ENCODE results near the gene KDM5A. TPM values are rescaled to one million over a fixed set of nuclear protein-coding genes. Genes with fewer than 3 reads are reported as not detected.

KDM5A gene
- total and polyA plus RNA-seq, 2 donors (not counting 3 experiments of a cell fraction or from before 2014, with no cell fraction given) = 12.6 to 61.0 TPM

GRCh38 chr12:293199-293598, 95.9 kb downstream of the KDM5A start:
- CTCF ChIA-PET = no interaction called here
- Histone ChIP-seq H3K27ac (ENCODE audit: insufficient read depth, low read depth, low read length) (no peak overlapping the region), H2AFZ (ENCODE audit: low read depth, low read length) (no peak overlapping the region), H3K36me3 (ENCODE audit: control insufficient read depth in 2 of 2, extremely low read depth in 1 of 2, insufficient read depth in 2 of 2, low read length in 2 of 2) (peaks cover 22 to 23% of the 10 kb centered on the region in 2 experiments), H3K9me1 (replicated peaks; ENCODE audit: control insufficient read depth, extremely low read depth, insufficient read depth, low read length) (no peaks in the 10 kb centered on the region), H3K4me1 (ENCODE audit: control insufficient read depth, extremely low read depth, insufficient read depth, low read length) (no peaks in the 10 kb centered on the region), H4K20me1 (replicated peaks; ENCODE audit: control insufficient read depth, extremely low read depth, insufficient read depth, low read length) (no peaks in the 10 kb centered on the region), H3K27me3 (ENCODE audit: control insufficient read depth in 2 of 2, insufficient read depth in 2 of 2, low read length in 2 of 2) (no peaks in the 10 kb centered on the region), H3K9ac (replicated peaks; ENCODE audit: extremely low read depth, insufficient read depth, low read length) (no peak overlapping the region), H3K9me3 (replicated peaks; ENCODE audit: control insufficient read depth, insufficient read depth, low read length) (no peaks in the 10 kb centered on the region), H3K79me2 (ENCODE audit: control insufficient read depth, insufficient read depth, low read length) (peaks cover 2% of the 10 kb centered on the region), H3K4me2 (ENCODE audit: insufficient read depth, low read length) (no peak overlapping the region), H3K4me3 (replicated peaks in 1 of 3; ENCODE audit: insufficient read depth in 1 of 3, low read depth in 1 of 3, low read length in 3 of 3) (no peak overlapping the region)
- dilution Hi-C loops (cut with MboI; ENCODE audit: extremely low pct_ligation_motif_present, low sequenced_read_pairs) = no loop called here
- intact Hi-C loops (cut with micrococcal nuclease) = no loop called here
- TF ChIP-seq EZH2 (IDR thresholded peaks at IDR 0.05; ENCODE audit: borderline replicate concordance, low read depth, low read length, severe bottlenecking) (no peak), MAX (IDR thresholded peaks at IDR 0.05; ENCODE audit: insufficient read depth, insufficient read length) (no peak), GATA2 (IDR thresholded peaks at IDR 0.05; ENCODE audit: insufficient read depth, insufficient read length, low read depth, low read length) (no peak), POLR2A (IDR thresholded peaks at IDR 0.05; ENCODE audit: low read depth, low read length) (no peak), POLR2AphosphoS5 (IDR thresholded peaks at IDR 0.05; ENCODE audit: insufficient read depth, low read depth, low read length) (no peak), MYC (IDR thresholded peaks at IDR 0.05; ENCODE audit: low read depth, low read length) (no peak), JUN (IDR thresholded peaks at IDR 0.05; ENCODE audit: borderline replicate concordance, insufficient read depth, insufficient read length, low read depth) (no peak), FOS (IDR thresholded peaks at IDR 0.05; ENCODE audit: borderline replicate concordance, insufficient read depth, low read length) (no peak)
- TF ChIP-seq, protein P1, sequence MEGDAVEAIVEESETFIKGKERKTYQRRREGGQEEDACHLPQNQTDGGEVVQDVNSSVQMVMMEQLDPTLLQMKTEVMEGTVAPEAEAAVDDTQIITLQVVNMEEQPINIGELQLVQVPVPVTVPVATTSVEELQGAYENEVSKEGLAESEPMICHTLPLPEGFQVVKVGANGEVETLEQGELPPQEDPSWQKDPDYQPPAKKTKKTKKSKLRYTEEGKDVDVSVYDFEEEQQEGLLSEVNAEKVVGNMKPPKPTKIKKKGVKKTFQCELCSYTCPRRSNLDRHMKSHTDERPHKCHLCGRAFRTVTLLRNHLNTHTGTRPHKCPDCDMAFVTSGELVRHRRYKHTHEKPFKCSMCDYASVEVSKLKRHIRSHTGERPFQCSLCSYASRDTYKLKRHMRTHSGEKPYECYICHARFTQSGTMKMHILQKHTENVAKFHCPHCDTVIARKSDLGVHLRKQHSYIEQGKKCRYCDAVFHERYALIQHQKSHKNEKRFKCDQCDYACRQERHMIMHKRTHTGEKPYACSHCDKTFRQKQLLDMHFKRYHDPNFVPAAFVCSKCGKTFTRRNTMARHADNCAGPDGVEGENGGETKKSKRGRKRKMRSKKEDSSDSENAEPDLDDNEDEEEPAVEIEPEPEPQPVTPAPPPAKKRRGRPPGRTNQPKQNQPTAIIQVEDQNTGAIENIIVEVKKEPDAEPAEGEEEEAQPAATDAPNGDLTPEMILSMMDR (IDR thresholded peaks at IDR 0.05; ENCODE audit: extremely low read depth in 1 of 2, insufficient read depth in 1 of 2, low read depth in 1 of 2, low read length in 2 of 2) = no peak
- no peak for DNase-seq (ENCODE audit: low read depth, low spot score)
- BruUV-seq (replicated peaks) = no TSS peak
- POLR2A ChIA-PET = no interaction called here
- FAIRE-seq = no peak

All from endothelial cell of umbilical vein (primary cell).